ENCODE data around the gene CCDC38.
A peak's percentile ranks its signal among the peaks of the same experiment; 100 is the strongest.

CCDC38 gene

GRCh38 chr12:95830335-95831089, 111.9 kb downstream of the CCDC38 start:
- DNase-seq, result no peak

GRCh38 chr12:95829395-95829794, 113.0 kb downstream of the CCDC38 start:
- DNase-seq, result no peak

GRCh38 chr12:95820096-95820703, 122.2 kb downstream of the CCDC38 start:
- DNase-seq, result peak; percentile 12
